Measurements from ENCODE around the gene IQGAP1.

DNA sequence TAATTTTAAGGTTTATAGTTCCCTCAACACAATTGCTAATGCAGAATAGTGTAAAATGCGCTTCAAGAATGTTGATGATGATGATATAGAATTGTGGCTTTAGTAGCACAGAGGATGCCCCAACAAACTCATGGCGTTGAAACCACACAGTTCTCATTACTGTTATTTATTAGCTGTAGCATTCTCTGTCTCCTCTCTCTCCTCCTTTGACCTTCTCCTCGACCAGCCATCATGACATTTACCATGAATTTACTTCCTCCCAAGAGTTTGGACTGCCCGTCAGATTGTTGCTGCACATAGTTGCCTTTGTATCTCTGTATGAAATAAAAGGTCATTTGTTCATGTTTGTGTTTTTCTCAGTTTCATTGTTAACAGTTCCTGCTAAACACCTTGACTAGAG is 113.9 kb downstream of the IQGAP1 start:
- no peak for TF ChIP-seq BHLHE40 (IDR thresholded peaks at IDR 0.05; ENCODE audit: borderline replicate concordance)
- no peak for TF ChIP-seq TARDBP (IDR thresholded peaks at IDR 0.05)

Data from HEK293T (cell line).